Measurements from ENCODE around the gene DNASE1L2.
"Not testable (repeated sequence)": the region's sequence is repeated elsewhere in the genome, so short reads cannot be mapped to it uniquely, and the experiment has no call there.

Gene DNASE1L2

GRCh38 chr16:2238150-2238837 is 2.0 kb downstream of the DNASE1L2 start:
- in situ Hi-C loops (cut with MboI; ENCODE audit: low sequenced_read_pairs): no loop called here

- in situ Hi-C loops (cut with MboI; ENCODE audit: low sequenced_read_pairs): no loop called here
Measured at GRCh38 chr16:2238838-2239675, 2.8 kb downstream of the DNASE1L2 start.

- in situ Hi-C loops (cut with MboI; ENCODE audit: low sequenced_read_pairs): not testable (repeated sequence)
Measured at GRCh38 chr16:2240331-2240730, 4.1 kb downstream of the DNASE1L2 start.

GRCh38 chr16:2242598-2242997 is 6.4 kb downstream of the DNASE1L2 start:
- in situ Hi-C loops (cut with MboI; ENCODE audit: low sequenced_read_pairs): no loop called here

- in situ Hi-C loops (cut with MboI; ENCODE audit: low sequenced_read_pairs): no loop called here
Measured at GRCh38 chr16:2243031-2243528, 6.8 kb downstream of the DNASE1L2 start.

- in situ Hi-C loops (cut with MboI; ENCODE audit: low sequenced_read_pairs): no loop called here
Measured at GRCh38 chr16:2243781-2244180, 7.5 kb downstream of the DNASE1L2 start.

GRCh38 chr16:2244301-2244700 is 8.1 kb downstream of the DNASE1L2 start:
- in situ Hi-C loops (cut with MboI; ENCODE audit: low sequenced_read_pairs): no loop called here

GRCh38 chr16:2244926-2245795 is 8.9 kb downstream of the DNASE1L2 start:
- in situ Hi-C loops (cut with MboI; ENCODE audit: low sequenced_read_pairs): no loop called here

GRCh38 chr16:2246301-2246885 is 10.1 kb downstream of the DNASE1L2 start:
- in situ Hi-C loops (cut with MboI; ENCODE audit: low sequenced_read_pairs): no loop called here

- in situ Hi-C loops (cut with MboI; ENCODE audit: low sequenced_read_pairs): no loop called here
Measured at GRCh38 chr16:2250652-2251295, 14.5 kb downstream of the DNASE1L2 start.

- in situ Hi-C loops (cut with MboI; ENCODE audit: low sequenced_read_pairs): no loop called here
Measured at GRCh38 chr16:2251296-2252111, 15.3 kb downstream of the DNASE1L2 start, which contains the start of gene ECI1. Gene ECI1, minus strand, starts transcription at chr16:2251587. Its CDS starts 21 bp downstream, at chr16:2251566.

GRCh38 chr16:2252806-2253148 is 16.5 kb downstream of the DNASE1L2 start:
- in situ Hi-C loops (cut with MboI; ENCODE audit: low sequenced_read_pairs): no loop called here

GRCh38 chr16:2253293-2253692 is 17.0 kb downstream of the DNASE1L2 start:
- in situ Hi-C loops (cut with MboI; ENCODE audit: low sequenced_read_pairs): no loop called here

- in situ Hi-C loops (cut with MboI; ENCODE audit: low sequenced_read_pairs): no loop called here
Measured at GRCh38 chr16:2256531-2257140, 20.4 kb downstream of the DNASE1L2 start.

- in situ Hi-C loops (cut with MboI; ENCODE audit: low sequenced_read_pairs): no loop called here
Measured at GRCh38 chr16:2257726-2258125, 21.5 kb downstream of the DNASE1L2 start.

GRCh38 chr16:2258530-2258929 is 22.3 kb downstream of the DNASE1L2 start:
- in situ Hi-C loops (cut with MboI; ENCODE audit: low sequenced_read_pairs): not testable (repeated sequence)

- in situ Hi-C loops (cut with MboI; ENCODE audit: low sequenced_read_pairs): no loop called here
Measured at GRCh38 chr16:2260250-2260649, 24.0 kb downstream of the DNASE1L2 start.

GRCh38 chr16:2263026-2263425 is 26.8 kb downstream of the DNASE1L2 start:
- in situ Hi-C loops (cut with MboI; ENCODE audit: low sequenced_read_pairs): not testable (repeated sequence)

- in situ Hi-C loops (cut with MboI; ENCODE audit: low sequenced_read_pairs): not testable (repeated sequence)
Measured at GRCh38 chr16:2266887-2267286, 30.6 kb downstream of the DNASE1L2 start.
